DMS53 treated with DMSO at 0.1 percent for 48 hours (cell line): ENCODE data around the gene GNA12.
"Not testable (repeated sequence)": the region's sequence is repeated elsewhere in the genome, so short reads cannot be mapped to it uniquely, and the experiment has no call there.

Experiments used
- DNase-seq: peaks from one replicate; lab custom pipeline; 2025; ENCODE audit not compliant: unreplicated experiment; lab: John Stamatoyannopoulos, UW

GNA12 gene

DNA sequence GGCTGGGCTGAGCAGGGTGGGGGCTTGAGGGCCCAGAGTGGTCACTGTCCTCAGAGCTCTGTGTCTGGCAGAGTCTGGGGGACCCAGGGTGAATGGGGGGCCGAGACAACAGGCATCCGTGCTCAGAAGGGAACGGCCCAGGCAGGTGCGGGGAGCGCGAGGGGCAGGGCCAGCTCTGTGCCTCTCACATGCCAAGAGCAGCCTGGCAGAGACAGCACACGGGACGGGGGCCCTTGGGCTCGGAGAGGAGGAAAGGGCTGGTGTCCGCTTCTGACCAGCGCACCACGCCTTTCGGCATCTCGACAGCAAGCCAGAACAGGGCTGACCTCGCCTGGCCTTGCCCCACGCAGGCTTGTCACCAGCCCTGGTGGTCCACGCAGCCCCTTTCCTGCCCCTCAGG is 142.7 kb downstream of the GNA12 start:
- no peak for DNase-seq

DNA sequence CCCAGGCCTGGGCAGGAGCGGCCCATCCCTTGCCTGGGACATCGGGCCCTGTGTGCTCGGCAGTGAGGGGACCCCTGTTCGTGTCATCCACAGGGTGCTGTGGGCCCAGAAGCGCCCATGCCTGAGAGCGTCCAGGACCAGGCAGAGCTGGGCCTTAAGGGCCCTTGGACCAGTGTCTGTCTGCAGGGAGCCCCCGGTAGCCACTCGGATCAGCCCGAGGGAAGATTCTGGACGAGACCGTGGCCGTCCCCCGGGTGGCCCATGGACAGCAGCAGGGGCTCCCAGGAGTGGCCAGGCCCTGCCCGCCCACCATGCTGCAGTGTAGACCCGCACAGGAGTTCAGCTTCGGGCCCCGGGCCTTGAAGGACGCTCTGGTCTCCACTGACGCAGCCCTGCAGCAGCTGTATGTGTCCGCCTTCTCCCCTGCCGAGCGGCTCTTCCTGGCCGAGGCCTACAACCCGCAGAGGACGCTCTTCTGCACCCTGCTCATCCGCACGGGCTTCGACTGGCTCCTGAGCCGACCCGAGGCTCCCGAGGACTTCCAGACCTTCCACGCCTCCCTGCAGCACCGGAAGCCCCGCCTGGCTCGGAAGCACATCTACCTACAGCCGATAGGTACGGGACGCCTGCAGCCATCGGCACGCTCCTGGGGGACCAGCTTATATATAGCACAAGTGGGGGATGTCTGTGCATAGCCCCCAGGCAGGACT is 143.8 kb downstream of the GNA12 start:
- DNase-seq = no peak

DNA sequence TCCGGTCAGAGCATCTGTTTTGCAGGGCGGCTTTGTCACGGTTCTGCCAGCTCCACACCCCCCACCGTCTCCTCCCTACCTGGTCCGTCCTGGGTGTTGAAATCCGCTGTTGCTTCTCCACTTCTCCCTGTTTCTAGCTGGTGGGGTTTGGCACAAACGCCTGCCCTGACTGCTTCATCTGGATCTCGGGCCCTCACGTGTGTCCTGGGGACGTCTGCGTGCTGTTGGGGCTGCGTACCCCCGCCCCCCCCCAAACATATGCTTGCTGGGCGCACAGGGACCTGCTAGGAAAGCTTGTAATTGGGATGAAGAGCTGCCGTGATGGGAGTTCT is 144.9 kb downstream of the GNA12 start:
- DNase-seq = no peak

DNA sequence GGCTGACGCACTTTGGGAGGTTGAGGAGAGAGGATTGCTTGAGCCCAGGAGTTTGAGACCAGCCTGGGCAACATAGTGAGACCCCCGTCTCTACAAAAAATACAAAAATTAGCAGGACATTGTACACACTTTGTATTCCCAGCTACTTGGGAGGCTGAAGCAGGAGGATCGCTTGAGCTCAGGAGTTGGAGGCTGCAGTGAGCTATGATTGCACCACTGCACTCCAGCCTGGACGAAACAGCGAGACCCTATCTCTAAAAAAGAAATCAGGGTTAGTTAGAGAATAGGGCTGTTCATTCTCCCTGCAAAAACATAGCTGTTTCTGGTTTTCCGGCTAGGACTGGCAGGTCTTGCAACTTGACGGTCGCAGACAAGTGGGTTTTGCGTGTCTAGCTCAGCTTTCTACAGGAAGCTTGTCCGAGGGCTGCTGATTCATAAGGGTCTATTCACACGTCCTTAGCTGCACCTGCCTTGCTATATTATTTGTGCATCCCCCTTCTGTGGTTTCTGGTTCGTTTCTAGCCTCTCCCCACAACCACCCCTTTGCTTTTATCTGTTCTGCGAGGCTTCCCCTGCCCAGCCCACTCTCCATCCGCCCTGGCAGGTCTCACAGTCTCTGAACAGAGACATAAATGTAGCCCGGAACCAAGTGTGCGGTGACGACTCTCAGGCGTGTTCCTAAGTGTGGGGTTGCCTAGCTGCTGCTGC is 145.4 kb downstream of the GNA12 start:
- no peak for DNase-seq

DNA sequence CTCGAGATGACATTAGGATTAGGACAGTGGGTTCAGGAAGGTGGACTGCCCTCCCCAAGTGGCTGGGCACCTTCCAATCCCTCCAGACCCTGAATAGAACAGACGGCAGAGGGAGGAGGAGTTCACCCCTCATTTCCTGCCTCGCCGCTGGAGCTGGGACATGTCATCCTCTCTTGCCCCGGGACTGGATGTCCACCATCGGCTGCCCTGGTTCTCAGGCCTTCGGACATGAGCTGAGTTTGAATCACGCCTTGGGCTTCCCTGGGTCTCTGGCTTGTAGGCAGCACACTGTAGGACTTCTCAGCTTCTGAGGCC is 150.0 kb downstream of the GNA12 start:
- DNase-seq = peak; percentile 57

DNA sequence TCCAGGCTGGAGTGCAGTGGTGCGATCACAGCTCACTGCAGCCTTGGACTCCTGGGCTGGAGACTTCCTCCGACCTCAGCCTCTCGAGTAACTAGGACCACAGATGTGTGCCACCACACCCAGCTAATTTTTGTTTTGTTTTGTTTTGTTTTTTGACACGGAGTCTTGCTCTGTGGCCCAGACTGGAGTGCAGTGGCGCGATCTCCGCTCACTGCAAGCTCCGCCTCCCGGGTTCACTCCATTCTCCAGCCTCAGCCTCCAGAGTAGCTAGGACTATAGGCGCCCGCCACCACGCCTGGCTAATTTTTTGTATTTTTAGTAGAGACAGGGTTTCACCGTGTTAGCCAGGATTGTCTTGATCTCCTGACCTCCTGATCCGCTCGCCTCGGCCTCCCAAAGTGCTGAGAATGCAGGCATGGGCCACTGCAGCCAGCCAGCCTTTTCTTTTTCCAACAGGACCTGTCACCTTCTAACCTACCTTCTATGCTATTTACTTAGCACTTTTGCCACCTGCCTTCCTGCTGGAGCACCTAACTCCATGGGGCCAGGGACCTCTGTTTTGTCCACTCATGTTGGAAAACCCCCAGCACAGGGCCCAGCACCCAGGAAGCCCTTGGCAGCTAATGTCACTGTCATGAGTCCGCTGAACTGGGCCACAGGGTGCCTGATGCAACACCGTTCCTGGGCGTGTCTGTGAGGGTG is 150.5 kb downstream of the GNA12 start:
- peak; percentile 76 for DNase-seq

DNA sequence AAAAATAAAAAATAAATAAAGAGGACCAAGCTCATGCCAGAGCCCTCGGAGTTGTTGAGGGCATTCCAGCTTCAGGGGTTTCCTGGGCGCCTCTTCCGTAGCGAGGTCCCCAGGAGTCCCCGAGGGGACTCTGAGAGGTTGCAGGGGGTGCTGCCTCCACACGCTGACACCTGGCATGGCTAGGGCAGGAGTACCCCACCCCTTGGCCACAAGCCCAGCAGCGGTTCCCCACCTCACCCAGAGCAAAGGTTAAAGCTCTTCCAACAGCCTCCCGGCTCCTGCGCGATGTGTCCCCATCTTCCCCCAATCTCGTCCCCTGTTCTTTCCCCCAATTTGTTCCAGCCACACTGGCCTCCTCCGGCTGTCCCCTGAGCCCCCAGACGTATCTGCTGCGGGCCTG is 151.6 kb downstream of the GNA12 start:
- DNase-seq = no peak

DNA sequence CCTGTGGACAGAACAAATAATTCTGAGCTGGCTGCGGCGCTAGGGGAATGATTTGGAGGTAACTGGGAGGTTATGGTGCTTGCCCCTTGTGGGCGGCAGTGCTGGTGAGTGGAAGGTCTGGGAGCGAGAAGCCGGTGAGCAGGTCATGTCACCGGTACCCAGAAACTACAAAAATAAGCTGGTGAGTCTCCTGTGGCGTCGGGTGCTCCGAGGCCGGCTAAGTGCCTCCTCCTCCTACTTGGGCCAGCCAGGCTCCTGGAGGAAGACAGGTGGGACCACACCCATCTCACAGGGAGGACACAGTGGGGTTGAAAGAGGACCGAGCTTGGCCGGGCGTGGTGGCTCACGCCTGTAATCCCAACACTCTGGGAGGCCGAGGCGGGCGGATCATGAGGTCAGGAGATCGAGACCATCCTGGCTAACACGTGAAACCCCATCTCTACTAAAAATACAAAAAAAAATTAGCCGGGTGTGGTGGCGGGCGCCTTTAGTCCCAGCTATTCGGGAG is 152.1 kb downstream of the GNA12 start:
- DNase-seq = not testable (repeated sequence)

DNA sequence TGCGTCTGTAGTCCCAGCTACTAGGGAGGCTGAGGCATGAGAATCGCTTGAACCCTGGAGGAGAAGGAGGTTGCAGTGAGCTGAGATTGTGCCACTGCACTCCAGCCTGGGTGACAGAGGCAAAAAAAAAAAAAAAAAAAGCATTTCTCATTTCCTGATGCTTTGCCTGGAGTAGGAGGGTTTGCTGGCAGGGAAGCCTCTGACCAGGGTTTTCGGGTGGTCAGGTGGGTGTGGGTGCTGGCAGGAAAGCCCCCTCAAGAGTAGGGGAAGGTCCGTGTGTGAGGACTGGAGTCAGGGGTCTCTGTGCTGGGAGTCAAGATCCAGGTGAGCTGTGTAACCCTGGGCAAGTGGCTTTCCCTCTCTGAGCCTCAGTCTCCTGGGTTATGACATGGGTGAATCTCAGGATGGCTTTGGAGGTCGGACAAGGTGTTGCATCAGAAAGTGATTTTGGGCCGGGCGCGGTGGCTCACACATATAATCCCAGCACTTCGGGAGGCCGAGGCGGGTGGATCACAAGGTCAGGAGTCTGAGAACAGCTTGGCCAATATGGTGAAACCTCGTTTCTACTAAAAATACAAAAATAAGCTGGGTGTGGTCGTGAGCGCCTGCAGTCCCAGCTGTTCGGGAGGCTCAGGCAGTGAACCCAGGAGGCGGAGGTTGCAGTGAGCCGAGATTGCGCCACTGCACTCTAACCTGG is 152.9 kb downstream of the GNA12 start:
- DNase-seq = no peak

DNA sequence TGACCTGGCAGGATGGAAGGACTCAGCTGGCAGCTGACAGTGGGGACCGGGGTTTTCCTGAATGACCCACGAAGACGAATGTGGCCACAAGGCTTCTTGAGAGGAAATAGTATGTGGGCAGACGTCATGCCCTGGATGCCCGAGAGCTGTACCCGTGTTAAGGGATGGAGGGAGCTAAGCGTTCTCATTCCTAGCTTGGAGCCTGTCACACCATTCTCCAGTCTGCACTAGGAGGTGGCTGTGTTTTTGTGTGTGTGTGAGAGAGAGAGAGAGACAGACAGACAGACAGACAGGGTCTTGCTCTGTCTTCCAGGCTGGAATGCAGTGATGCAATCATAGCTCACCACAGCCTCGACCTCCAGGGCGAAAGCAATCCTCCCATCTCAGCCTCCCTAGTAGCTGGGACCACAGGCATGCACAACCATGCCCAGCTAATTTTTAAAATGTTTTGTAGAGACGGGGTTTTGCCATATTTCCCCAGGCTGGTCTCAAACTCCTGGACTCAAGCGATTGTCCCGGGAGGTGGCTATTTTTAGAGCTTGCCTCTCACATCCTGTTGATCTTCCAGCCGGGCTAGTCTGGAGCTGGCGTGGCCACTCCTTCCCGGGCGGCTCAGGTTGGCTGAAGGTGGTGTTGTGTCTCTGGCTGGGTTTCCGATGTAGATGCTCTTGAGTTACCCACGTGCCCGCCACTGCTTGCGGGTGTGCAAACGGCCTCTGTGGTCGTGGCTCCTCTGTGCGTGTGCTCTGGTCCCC is 154.0 kb downstream of the GNA12 start:
- DNase-seq = no peak

DNA sequence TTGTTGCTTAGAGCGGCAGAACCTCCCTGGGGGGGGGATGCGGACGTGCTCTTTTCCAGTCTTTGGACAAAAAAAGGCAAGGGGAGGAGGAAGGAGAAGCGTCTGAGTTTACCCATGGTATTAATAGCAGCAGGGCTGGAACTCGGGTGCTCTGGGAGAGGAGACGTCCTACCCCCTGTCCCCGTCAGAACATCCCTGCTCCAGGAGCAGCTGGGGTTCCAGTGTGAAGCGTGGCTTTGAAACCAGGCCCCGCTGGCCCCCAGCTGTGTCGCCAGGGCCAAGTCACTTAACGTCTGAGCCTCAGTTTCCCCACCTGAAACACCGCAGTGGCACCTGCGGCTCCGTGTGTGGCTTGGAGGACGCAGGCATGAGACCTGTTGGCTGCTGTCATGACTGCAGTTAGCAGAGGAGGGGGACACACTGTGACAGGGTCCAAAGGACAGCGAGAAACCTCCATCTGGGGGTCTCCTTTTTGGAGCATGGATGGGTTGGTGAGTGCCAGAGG is 154.7 kb downstream of the GNA12 start:
- no peak for DNase-seq

DNA sequence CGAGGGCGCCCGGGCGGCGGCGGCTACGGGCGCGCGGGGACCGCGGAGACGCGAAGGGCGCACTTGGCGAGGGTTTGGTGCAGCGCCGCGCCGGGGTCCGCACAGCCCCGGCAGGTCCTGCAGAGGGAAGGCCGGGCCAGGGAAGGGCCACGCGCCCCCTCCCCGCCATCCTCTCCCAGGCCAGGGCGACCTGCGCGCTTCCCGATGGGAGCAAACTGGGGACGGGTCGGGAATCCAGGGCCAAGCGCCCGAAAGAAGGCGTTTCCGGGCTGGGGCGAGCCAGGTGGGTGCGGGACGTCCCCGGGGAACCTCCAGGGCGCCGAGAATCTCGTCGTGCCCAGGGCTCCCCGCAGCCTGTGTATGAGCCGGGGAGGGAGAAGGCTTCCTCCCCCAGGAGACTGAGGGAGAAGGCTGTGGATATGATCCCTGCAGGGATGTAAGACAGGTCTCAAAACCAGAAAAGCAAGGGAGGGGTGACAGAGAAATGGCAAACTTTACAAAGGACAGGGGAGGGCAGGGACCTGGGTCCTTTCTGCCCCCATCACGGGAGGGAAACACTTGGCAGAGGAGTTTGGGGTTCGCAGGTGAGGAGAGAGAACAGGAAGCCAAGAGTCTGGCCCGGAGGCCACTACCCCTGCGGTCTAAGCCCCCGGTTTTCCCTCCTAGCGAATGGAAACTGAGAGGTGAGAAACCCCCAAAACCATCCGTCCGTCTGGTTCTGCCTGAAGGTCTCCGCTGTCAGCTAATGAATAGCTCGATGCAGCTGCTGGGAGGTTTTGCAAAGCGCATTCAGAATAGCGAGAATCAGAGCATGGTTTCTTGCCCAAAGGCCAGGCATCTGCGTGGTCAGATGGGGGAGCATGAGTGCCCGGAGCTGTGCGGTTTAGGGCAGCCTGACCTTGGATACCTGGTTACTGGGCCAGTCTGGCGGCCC is 155.4 kb downstream of the GNA12 start:
- DNase-seq = no peak

DNA sequence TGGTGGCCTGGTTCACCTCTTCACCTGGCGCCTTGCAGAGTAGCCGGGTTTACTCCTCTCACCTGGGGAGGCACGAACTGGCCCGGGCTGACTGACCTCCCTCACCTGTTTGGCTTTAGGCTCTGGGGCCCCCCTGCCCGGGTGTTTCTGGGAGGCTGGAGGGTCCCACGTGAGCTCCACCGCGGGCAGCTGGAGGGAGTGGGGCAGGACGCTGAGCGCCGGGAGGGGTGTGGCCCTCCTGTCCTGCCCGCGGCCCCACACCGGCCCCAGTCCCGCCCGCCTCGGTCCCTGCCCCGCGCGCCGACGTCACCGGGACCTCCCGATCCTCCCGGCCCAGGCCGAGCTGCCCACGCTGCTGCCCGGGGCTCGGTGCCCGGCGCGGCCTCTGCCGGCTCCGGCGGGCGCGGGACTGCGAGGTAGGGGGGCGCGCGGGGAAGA is 156.2 kb downstream of the GNA12 start, which contains the start of gene AMZ1:
TSS of gene AMZ1 (plus strand) at position 322 of the 438 bp plus-strand sequence. CDS start 12,250 bp downstream, outside the sequence.
- no peak for DNase-seq

DNA sequence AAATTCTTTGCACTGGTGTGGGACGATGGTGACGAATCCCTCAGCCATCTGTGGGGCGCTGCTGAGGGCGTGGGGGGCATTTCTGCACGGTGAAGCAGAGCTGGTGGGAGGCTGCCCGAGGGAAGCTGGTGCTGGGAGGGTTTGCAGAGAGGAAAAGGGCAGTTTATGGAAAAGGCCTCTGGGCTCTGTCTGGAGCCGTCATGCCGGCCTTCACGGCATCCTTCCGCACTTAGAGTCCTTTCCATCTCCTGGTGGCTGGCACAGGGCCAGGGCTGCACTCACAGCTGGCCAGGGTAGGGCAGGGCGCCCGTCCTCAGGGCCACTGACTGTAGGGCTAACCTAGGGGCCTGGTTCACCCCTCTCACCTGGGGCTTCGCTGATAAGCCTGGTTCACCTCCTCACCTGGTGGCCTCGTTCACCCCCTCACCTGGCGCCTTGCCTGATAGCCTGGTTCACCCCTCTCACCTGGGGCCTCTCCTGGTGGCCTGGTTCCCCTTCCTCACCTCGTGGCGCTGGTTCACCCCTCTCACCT is 156.7 kb downstream of the GNA12 start:
- DNase-seq = peak; percentile 61

DNA sequence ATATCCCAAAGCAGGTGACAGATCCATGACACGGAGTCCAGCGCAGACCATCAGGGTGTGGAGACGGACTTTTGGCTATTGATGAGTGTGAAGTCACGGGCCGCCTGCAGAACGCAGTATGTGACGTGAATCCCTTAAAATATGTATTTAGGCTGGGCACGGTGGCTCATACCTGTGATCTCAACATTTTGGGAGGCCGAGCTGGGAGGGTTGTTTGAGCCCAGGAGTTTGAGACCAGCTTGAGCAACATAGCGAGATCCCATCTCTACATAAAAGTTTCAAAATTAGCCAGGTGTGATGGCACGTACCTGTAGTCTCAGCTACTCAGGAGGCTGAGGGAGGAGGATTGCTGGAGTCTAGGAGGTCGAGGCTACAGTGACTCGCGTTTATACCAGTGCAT is 158.0 kb downstream of the GNA12 start:
- no peak for DNase-seq

DNA sequence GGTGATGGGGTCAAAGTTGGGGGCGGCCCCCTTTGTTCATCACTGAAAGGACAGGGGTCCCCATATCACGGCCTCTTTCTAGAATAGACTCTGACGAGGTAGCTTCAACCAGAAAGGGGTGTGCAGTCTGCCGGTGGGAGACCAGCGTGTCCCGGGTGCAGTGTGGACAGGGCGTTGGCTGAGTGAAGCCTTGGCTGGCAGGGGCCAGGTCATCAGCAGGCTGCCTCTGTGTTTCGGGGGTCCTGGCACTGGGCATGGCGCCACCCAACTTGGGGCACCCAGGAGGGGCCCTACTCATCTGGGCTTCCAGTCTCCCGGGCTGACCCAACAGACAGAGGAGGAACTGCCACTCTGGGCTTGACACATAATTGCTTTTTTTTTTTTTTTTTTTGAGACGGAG is 159.6 kb downstream of the GNA12 start:
- DNase-seq = no peak

DNA sequence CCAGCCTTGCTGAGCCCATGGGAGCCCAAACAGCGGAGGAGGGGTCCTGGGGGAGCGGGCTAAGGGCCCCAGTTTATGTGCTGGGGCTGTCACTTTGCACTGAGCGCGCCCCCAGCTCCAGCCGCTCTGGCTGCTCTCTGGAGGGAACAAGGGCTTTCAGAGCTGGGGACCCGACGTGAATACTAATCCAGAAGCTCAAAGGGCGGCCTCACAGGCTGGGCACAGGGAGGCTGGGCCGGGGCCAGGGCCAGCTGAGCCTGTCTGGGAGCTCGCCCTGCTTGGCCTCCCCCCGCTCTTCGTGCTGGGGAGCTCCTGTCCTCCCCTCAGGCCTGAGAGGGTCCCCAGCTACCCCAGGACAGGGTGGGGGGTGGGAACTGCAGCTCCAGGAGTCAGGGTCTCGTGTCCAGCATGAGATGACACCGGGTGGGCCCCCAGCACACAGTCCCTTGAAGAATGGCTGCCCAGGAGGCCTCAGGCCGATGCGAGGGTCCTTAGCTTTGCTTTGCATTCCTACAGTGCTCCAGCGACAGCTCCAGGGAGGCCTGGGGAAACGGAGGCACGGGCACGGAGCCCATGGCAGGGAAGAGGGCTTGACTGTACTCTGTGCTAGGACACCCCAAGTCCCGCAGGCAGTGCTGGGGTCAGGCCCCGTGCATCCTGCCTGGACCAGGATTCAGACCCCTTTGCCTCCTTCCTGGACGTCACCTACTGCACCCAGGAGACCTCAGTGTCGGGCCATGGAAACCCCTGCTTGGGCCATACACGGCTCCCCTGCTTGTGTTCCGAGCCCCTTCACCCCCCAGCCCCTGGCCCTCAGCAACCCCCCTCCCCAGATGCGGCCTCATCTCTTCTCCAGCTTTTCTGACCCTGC is 161.9 kb downstream of the GNA12 start:
- no peak for DNase-seq

DNA sequence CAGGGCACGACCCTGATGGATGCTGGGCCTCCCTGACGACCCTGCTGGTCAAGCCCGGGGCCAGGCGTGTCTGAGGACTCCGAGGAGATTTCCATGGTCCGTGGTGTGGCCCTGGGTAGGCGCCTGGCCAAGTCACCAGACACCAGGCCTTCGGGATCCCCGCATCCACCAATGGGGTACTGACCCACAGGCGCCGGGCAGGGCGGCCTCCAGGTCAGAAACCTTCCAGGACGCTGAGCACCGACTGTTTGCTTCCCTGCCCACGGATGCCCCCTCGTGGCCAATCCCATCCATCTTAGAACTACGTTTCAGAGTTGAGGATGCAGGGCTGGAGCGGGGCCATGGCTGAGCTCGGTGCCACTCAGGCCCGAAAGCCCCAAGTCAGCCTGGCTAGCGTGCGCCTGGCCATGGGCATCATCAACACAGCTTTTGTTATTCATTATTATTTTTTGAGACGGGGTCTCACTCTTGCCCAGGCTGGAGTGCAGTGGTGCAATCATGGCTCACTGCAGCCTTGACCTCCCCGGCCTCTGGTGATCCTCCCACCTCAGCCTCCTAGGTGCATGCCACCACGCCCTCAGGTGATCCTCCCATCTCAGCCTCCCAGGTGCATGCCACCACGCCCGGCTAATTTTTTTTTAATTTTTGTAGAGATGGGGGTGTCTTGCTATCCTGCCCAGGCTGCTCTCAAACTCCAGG is 163.2 kb downstream of the GNA12 start:
- DNase-seq = peak; percentile 56
